Calu3 (cell line): ENCODE results near the gene ACTN1. TPM values are rescaled to one million over a fixed set of nuclear protein-coding genes. Genes with fewer than 3 reads are reported as not detected.

ENCODE experiments used
- BruUV-seq: library from RNA; stranded (reverse); fragments of 400-500 nt; replicated peaks from 2 replicates; lab custom pipeline; 2021; lab: Mats Ljungman, UMichigan
- CTCF ChIA-PET: fragments of 300-600 bp; sonication (Branson Sonifier 250); formaldehyde crosslinking; loops from one replicate; lab custom pipeline; 2022; ENCODE audit warnings: antibody characterized with exemption; lab: Charles Lee
- DNase-seq: peaks from one replicate; pipeline ENCODE4 v3.0.0; 2022
- H3K27ac Mint-ChIP-seq: one replicate; pipeline ENCODE4 v1.8.0; 2022; ENCODE audit warnings: mixed read lengths; ENCODE audit not compliant: unreplicated experiment
- H3K27me3 Mint-ChIP-seq: one replicate; pipeline ENCODE4 v1.8.0; 2022; ENCODE audit warnings: mixed read lengths; ENCODE audit not compliant: unreplicated experiment
- H3K36me3 Mint-ChIP-seq: one replicate; pipeline ENCODE4 v1.8.0; 2022; ENCODE audit warnings: mild to moderate bottlenecking, moderate library complexity, mixed read lengths; ENCODE audit not compliant: insufficient read depth, unreplicated experiment
- H3K4me1 Mint-ChIP-seq: one replicate; pipeline ENCODE4 v1.8.0; 2022; ENCODE audit warnings: mild to moderate bottlenecking, low read depth, mixed read lengths; ENCODE audit not compliant: unreplicated experiment
- H3K4me3 Mint-ChIP-seq: one replicate; pipeline ENCODE4 v1.8.0; 2022; ENCODE audit warnings: mild to moderate bottlenecking, low read depth, moderate library complexity, mixed read lengths; ENCODE audit not compliant: unreplicated experiment
- H3K9me3 Mint-ChIP-seq: one replicate; pipeline ENCODE4 v1.8.0; 2022; ENCODE audit warnings: low read depth, mixed read lengths; ENCODE audit not compliant: unreplicated experiment
- CTCF ChIP-seq: fragments of 200-600 bp; IDR thresholded peaks from one replicate; pipeline ENCODE4 v1.8.0; 2022; ENCODE audit warnings: antibody characterized with exemption; ENCODE audit not compliant: unreplicated experiment
- intact Hi-C: fragments of 100-400 bp; cut with micrococcal nuclease; formaldehyde crosslinking; loops from one replicate; pipeline ENCODE4 v1.10.0; 2022; ENCODE audit not compliant: unreplicated experiment
- total RNA-seq: library from RNA; stranded (reverse); gene quantifications from 2 replicates; pipeline ENCODE4 v1.2.3, GENCODE V29; 2022

ACTN1 gene
- total RNA-seq, 1 experiment from 2014 or later = 326 TPM

GRCh38 chr14:68978172-68978911, 760 bp downstream of the ACTN1 start:
- Mint-ChIP-seq H3K4me3 (peak overlapping the region; percentile 79), H3K27ac (peak overlapping the region; percentile 64), H3K4me1 (peaks cover 56% of the 10 kb centered on the region), H3K27me3 (no peaks in the 10 kb centered on the region), H3K36me3 (peaks cover 58% of the 10 kb centered on the region), H3K9me3 (no peaks in the 10 kb centered on the region)
- DNase-seq = peak; percentile 78
- TF ChIP-seq CTCF = no peak
- intact Hi-C loops = loop anchor here (5.0 kb wide), 1 partner anchor 41 kb away; no protein-coding TSS in a partner anchor
- CTCF ChIA-PET = interaction anchor here (0.9 to 1.4 kb wide), 3 partner anchors 13 to 38 kb away, joined by 3 to 5 read pairs (median 4); no protein-coding TSS in a partner anchor
- TSS peak; percentile 81 for BruUV-seq

- CTCF ChIA-PET = interaction anchor here (0.9 to 1.7 kb wide), 5 partner anchors 10 to 113 kb away, joined by 3 to 5 read pairs (median 4); no protein-coding TSS in a partner anchor
- Mint-ChIP-seq H3K9me3 (no peaks in the 10 kb centered on the region), H3K36me3 (peaks cover 64% of the 10 kb centered on the region), H3K4me1 (peaks cover 56% of the 10 kb centered on the region), H3K4me3 (peak overlapping the region; percentile 79), H3K27ac (peak overlapping the region; percentile 64), H3K27me3 (no peaks in the 10 kb centered on the region)
- intact Hi-C loops = loop anchor here (2.0 to 5.0 kb wide), 3 partner anchors 15 to 115 kb away; no protein-coding TSS in a partner anchor
- no TSS peak for BruUV-seq
- no peak for TF ChIP-seq CTCF
- peak; percentile 83 for DNase-seq
Measured at GRCh38 chr14:68977718-68978171, 1.4 kb downstream of the ACTN1 start.

DNA sequence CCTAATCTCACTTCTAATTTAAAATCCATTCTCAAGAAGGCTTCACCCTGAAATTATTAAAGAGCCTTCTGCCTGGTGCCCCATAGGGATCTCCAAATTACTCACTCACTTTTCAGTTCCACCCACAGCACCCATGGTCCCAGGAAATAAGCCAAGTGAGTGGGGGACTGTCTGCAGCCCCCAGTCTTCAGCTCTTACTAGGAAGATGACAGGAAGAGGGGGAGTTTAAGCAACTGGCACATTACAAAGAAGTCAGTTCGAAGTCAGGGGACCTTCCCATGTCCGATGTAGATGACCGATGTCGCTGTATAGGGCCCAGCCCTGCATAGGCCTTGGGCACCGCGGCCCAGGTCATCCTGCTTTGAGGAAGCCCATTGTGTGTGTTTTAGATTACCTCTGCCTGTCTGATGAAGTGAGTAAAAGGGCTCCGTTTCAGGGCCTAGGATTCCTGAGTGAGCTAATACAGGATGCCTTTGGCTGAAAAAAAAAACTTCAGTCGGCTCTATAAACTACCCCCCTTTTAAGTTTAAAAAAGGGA, 1.9 kb downstream of the ACTN1 start:
- Mint-ChIP-seq H3K9me3 (no peaks in the 10 kb centered on the region), H3K27ac (peak overlapping the region; percentile 64), H3K27me3 (no peaks in the 10 kb centered on the region), H3K4me1 (peaks cover 51% of the 10 kb centered on the region), H3K4me3 (peak overlapping the region; percentile 79), H3K36me3 (peaks cover 69% of the 10 kb centered on the region)
- DNase-seq = no peak
- no peak for TF ChIP-seq CTCF
- CTCF ChIA-PET = interaction anchor here (0.9 to 1.7 kb wide), 5 partner anchors 9 to 113 kb away, joined by 3 to 5 read pairs (median 4); no protein-coding TSS in a partner anchor
- BruUV-seq = TSS peak; percentile 46
- intact Hi-C loops = loop anchor here (2.0 to 5.0 kb wide), 3 partner anchors 14 to 116 kb away; no protein-coding TSS in a partner anchor

DNA sequence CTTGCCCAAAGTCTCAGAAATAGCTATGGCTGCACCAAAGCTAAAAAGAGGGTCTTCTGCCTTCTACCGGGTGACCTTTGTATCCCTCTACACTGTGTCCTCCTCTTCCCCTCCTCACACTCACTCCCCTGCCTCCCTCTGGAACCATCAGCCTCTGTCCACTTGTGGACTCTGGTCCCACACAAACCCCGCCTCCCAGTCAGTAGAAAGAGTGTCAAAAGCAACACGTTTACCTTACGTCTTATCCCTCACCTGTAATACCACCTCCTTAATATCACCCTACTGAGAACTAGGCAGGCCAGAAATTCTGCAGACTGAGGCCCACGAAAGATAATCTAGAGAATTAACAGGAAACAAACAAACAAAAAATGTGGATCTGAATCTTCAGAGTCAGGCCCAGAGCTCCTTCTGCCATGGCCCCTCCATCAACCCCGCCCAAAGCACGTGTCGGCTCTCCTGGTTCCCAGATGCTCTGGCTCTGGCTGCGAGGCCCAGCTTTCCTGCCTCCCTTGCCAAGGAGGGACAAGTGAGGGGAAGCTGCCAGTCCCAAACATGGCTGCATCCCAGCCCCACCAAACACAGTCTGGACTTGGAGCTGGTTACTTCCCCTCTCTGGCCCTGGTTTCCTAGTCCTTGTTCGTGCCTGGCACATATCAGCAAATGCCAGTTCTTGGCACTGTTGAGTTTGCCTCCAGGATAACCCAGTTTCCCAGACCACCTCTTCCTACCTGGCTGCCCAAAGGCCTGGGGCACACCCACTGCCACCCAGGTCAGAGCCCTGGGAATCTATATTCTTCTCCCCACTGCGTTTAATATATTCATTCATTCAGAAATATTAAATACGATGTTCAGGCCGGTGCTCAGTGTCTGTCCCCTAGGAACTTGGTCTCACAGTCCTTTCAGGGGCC, 2.7 kb downstream of the ACTN1 start:
- Mint-ChIP-seq H3K36me3 (peaks cover 77% of the 10 kb centered on the region), H3K4me1 (peaks cover 51% of the 10 kb centered on the region), H3K4me3 (peak overlapping the region; percentile 79), H3K27me3 (no peaks in the 10 kb centered on the region), H3K9me3 (no peaks in the 10 kb centered on the region), H3K27ac (peak overlapping the region; percentile 64)
- no peak for TF ChIP-seq CTCF
- CTCF ChIA-PET = interaction anchor here (1.7 kb wide), 1 partner anchor 9 kb away, joined by 5 read pairs; no protein-coding TSS in a partner anchor
- DNase-seq = no peak
- no TSS peak for BruUV-seq
- intact Hi-C loops = loop anchor here (2.0 to 5.0 kb wide), 3 partner anchors 14 to 116 kb away; no protein-coding TSS in a partner anchor
